HG03175 (cell line): ENCODE data around the gene RAD51AP2.
"Not testable (repeated sequence)": the region's sequence is repeated elsewhere in the genome, so short reads cannot be mapped to it uniquely, and the experiment has no call there.

Source experiments
- ATAC-seq: cut with Tn5 transposase; IDR thresholded peaks from one replicate; pipeline ENCODE4 v1.9.1; 2021; ENCODE audit warnings: mild to moderate bottlenecking, moderate library complexity; ENCODE audit not compliant: unreplicated experiment

RAD51AP2 gene

GRCh38 chr2:17518212-17519154 lies at the start of gene RAD51AP2:
Gene RAD51AP2, minus strand, starts transcription at chr2:17518440. Its CDS starts 25 bp downstream, at chr2:17518415.
- ATAC-seq = peak; percentile 84

DNA sequence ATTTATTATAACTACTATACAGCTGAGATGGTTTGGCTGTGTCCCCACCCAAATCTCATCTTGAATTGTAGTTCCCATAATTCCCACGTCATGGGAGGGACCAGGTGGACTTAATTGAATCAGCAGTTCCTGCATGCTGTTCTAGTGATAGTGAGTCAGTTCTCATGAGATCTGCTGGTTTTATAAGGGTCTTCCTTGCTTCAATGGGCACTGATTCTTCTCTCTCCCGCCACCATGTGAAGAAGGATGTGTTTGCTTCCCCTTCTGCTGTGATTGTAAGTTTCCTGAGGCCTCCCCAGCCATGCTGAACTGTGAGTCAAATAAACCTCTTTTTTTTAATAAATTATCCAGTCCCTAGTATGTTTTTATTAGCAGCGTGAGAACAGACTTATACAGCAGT lies 47.5 kb upstream of the RAD51AP2 start:
- not testable (repeated sequence) for ATAC-seq

DNA sequence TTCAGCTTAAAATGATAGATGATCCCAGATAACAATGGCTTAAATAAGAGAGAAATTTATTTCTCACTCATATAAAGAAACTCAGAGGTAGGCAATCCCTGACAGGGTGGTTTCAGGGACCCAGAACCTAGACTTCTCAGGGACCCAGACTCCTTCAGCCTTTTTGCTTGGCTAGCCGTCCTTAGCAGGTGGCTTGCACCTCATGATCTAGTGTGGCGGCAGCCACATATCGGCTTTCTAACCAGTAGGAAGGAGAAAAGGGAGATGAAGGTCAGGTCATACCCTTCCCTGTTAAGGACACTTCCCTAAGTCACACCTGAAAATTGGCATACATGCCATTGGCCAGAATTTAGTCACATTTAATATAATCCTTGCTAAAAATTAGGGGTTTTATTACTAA lies 40.6 kb upstream of the RAD51AP2 start:
- no peak for ATAC-seq

DNA sequence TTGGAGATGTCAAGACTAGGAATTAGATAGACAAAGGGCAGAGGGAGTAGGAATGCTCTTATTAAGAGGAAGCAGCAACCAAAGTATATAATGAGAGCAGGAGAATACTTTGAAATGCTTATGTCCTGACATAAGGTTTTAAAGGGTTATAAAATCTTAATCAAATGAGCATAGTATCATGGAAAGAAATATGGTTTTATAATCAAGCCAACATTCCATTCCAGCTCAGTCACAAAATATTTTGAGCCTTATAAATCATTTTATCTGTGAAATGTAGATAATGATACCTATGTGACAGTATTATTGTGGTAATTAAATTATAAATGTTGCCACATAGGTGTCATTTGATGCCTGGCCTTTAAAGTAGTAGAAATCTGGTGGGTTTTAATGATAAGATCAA lies 39.8 kb upstream of the RAD51AP2 start:
- no peak for ATAC-seq

DNA sequence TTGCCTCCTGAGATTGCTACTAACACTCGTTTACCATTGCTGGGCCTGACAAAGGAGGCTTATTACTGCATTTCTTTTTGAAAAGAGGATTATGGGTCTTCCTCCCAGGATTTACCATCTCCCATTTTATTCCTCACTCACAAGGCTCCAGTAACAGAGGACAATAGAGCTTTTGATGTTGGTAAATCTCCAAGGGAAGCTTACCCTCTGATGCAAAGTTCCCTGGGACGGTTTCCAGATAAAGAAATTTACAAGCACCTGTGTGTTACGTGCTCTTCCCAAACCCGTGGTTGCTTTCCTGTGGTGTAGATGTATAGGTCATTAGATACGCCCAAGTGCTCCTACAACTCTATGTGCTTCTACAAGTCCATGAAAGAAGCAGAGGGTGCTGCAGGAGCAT lies 39.4 kb upstream of the RAD51AP2 start:
- ATAC-seq = no peak

GRCh38 chr2:17555150-17555549 lies 36.9 kb upstream of the RAD51AP2 start:
- ATAC-seq = no peak

DNA sequence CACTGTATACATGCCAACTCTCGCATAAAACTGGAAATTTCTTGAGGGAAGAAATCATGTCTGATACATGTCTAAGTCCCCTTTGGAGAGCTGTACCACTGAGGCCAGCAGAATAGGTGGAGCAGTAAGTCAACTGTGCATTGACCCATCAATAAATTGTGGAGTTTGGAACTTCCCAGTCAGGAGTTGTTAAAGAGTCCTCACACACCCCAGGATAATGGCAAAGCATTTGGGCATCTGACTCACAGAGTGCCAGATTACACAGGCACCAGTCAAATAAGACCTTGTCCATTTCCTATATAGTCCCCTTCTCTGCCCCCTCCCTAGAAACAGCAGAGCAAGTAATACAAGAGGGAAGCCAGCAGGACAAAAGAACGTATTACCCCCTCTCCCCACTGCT lies 32.7 kb upstream of the RAD51AP2 start:
- ATAC-seq = no peak

DNA sequence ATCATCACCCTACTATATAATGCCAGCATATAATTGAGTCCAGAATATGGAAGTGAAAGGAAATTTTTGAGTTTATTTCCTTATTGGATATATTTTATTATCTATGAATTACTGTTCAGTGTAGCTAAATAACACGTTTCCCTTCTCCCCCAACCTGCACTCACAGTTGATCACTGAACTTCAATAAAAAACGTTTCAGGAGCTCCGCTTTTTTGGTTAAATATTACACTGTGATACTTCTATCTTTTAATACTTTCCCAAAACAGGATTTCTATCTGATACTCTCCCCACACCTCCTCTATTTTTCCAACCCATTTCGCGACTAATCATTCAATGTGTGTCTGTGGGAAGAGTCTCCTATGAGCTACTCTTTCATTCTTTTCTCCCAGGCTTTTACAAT lies 29.5 kb upstream of the RAD51AP2 start:
- no peak for ATAC-seq

- no peak for ATAC-seq
Measured at GRCh38 chr2:17547237-17547636, 29.0 kb upstream of the RAD51AP2 start.

GRCh38 chr2:17545680-17546613 lies 27.7 kb upstream of the RAD51AP2 start:
- no peak for ATAC-seq

DNA sequence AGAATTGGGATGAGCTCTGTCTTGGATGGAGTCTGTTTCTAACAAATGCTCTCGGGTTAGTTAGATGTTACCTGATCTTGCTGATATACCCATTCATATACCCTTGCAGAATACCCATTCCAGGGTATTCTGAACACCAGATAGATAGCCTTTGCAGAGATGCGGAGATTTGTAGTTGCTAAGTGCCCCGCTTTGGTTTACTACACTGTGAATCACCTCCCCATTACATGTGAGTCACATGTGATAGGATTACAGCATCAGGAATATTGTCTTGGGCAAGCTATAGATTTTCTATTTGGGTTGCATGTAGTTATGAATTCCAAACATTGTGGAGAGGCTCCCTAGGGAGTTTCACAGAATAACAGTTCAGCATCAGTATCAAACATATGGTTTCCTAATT lies 26.0 kb upstream of the RAD51AP2 start:
- ATAC-seq = no peak

- ATAC-seq = no peak
Measured at GRCh38 chr2:17543848-17544247, 25.6 kb upstream of the RAD51AP2 start.

DNA sequence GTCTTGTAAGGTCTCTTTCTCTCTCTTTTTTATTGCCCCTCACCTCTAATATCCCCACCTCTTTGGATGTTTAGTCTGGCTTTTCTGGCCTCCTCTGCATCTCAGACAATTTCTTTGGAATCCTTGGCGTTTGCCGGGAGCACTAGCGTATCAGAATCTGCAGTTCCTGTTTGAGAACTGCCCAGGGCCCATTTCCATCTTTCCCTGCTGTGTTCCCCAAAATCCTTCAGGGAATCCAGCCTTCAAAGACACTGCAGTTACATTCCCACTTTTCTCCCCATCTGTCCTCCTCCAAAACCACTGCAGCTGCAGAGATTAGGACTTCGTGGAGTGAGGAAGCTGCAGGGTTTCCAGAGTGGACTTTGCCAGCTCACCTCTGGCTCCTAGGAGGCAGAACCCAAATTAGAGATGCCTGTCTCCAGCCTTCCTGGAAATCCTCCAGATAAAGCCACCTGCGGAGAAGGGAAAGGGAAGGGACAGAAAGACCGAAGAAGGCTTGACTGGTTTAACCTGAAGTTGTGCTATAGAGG lies 25.0 kb upstream of the RAD51AP2 start:
- no peak for ATAC-seq

- ATAC-seq = no peak
Measured at GRCh38 chr2:17542471-17542870, 24.2 kb upstream of the RAD51AP2 start.

GRCh38 chr2:17541531-17541950 lies 23.3 kb upstream of the RAD51AP2 start:
- ATAC-seq = no peak

DNA sequence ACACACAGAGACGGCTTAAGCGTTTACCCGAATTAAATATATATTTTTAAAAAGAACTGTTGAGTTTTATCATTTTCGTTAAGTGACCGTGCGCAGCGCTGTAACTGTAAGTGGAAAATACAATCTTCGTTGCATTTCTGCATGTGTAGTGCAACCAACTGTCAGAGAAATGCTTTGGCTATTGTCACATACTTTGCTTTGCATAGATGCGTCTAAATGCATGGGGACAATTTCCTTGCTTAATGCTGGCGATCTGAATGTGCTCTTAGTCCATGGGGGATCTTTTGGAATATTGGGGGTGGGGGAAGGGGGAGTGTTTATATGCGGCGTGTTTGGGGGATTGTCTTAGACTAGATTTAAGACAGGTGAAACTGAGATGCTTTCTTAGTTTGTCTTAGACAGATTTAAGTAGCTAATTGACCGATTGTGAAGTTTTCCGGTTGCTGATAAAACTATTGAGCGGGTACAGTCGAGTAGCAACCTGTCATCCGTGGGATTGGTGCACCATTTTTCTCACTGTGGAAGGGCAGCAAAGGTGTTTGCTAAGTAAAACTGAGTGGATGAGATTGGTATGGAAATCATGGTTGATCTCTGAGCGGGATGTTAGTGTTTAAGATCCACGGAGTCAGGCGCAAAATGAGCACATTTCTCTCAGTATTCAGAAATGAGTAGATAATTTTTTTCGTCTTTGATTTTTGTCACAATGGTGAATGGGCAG lies 22.7 kb upstream of the RAD51AP2 start:
- no peak for ATAC-seq

DNA sequence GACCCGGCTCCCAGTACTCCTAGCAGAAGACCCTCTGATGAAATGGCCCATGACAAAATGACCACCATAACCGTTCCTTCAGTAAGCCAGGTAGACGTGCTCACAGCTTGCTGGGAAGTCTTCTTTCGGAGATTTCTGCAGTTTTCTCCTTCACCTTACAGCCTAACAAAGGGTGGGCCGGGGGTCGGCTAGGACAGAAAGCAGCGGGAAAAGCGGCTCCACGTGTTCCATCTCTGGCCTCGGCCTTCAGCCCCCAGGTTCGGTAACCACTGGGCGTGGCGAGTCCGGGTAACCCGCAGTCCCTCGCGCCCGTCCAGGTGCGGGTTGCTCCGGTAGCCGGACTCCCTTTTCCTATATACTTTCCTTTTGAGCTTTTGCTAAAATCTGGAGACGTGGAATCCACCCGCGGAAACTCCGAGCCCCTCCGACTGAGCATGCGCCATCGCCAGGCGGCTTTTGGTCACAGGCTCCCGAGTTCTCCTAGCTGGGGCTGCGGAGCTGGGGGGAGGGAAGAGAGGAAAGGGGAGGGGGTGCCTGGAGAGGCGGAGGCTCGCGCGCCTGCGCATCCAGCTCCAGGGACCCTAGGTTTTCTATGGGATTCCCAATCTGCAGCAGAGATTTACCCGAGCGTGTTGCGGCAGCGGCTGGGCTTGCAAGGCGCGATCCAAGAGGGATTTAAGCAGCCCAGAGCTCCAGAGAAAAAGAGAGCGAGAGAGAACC lies 22.0 kb upstream of the RAD51AP2 start, which contains the start of gene VSNL1:
TSS of gene VSNL1 (plus strand) at position 604 of the 720 bp plus-strand sequence. CDS start 51,379 bp downstream, outside the sequence.
- no peak for ATAC-seq

- ATAC-seq = no peak
Measured at GRCh38 chr2:17539611-17540092, 21.4 kb upstream of the RAD51AP2 start.

- ATAC-seq = no peak
Measured at GRCh38 chr2:17538844-17539554, 20.8 kb upstream of the RAD51AP2 start.
